OCI-LY7 (cell line): ENCODE data around the gene PGA4. TPM values are rescaled to one million over a fixed set of nuclear protein-coding genes. Genes with fewer than 3 reads are reported as not detected.
"Not testable (repeated sequence)": the region's sequence is repeated elsewhere in the genome, so short reads cannot be mapped to it uniquely, and the experiment has no call there.

Experiments
- BruUV-seq: library from RNA; stranded (reverse); fragments of 400-500 nt; replicated peaks from 2 replicates; lab custom pipeline; 2021; lab: Mats Ljungman, UMichigan
- CTCF ChIA-PET: fragments of 300-600 bp; sonication (Branson Sonifier 250); formaldehyde crosslinking; loops from one replicate; lab custom pipeline; 2022; ENCODE audit warnings: antibody characterized with exemption; ENCODE audit not compliant: unreplicated experiment; lab: Charles Lee
- POLR2A ChIA-PET: fragments of 300-600 bp; sonication (Branson Sonifier 250); formaldehyde crosslinking; loops from one replicate; lab custom pipeline; 2022; ENCODE audit warnings: antibody characterized with exemption; lab: Charles Lee
- DNase-seq: peaks from one replicate; pipeline ENCODE4 v3.0.0-alpha.2; 2015; ENCODE audit warnings: low spot score
- H2AFZ ChIP-seq: fragments of 200-600 bp; sonication (generic), shearing (Covaris generic); 2 replicates; pipeline ENCODE4 v1.6.1; 2014; ENCODE audit warnings: mild to moderate bottlenecking, antibody characterized with exemption, low read length, moderate library complexity
- H3K27ac ChIP-seq: fragments of 200-600 bp; sonication (generic); 2 replicates; pipeline ENCODE4 v1.5.1; 2014; ENCODE audit warnings: mixed run types, low read depth, mild to moderate bottlenecking, moderate library complexity, low read length, inconsistent platforms; ENCODE audit not compliant: poor library complexity, severe bottlenecking
- H3K36me3 ChIP-seq: fragments of 200-600 bp; sonication (generic); 2 replicates; pipeline ENCODE4 v1.6.1; 2014; ENCODE audit warnings: mild to moderate bottlenecking, antibody characterized with exemption, low read length, moderate library complexity, mixed read lengths; ENCODE audit not compliant: insufficient read depth
- H3K4me1 ChIP-seq: fragments of 200-600 bp; sonication (generic); 2 replicates; pipeline ENCODE4 v1.5.1; 2014; ENCODE audit warnings: mild to moderate bottlenecking, low read length; ENCODE audit not compliant: insufficient read depth, poor library complexity, severe bottlenecking
- H3K4me2 ChIP-seq: fragments of 200-600 bp; sonication (generic); 2 replicates; pipeline ENCODE4 v1.6.1; 2014; ENCODE audit warnings: mild to moderate bottlenecking, low read length
- H3K4me3 ChIP-seq: fragments of 200-600 bp; sonication (generic); 2 replicates; pipeline ENCODE4 v1.5.1; 2014; ENCODE audit warnings: mild to moderate bottlenecking, low read depth, low read length; ENCODE audit not compliant: poor library complexity, severe bottlenecking
- H3K79me2 ChIP-seq: fragments of 200-600 bp; sonication (generic); 2 replicates; pipeline ENCODE4 v1.6.1; 2016; ENCODE audit warnings: low read depth, mild to moderate bottlenecking, low read length, moderate library complexity, mixed read lengths; ENCODE audit not compliant: insufficient read depth
- H3K9me2 ChIP-seq: fragments of 200-600 bp; sonication (generic); 2 replicates; pipeline ENCODE4 v1.6.1; 2016; ENCODE audit warnings: mild to moderate bottlenecking, low read length, mixed read lengths; ENCODE audit not compliant: insufficient read depth
- H3K9me3 ChIP-seq: fragments of 200-600 bp; sonication (generic); 2 replicates; pipeline ENCODE4 v1.6.1; 2014; ENCODE audit warnings: mild to moderate bottlenecking, mixed run types, low read length, mixed read lengths
- H4K20me1 ChIP-seq: fragments of 200-600 bp; sonication (generic); 2 replicates; pipeline ENCODE4 v1.6.1; 2014; ENCODE audit warnings: mild to moderate bottlenecking, antibody characterized with exemption, low read length, moderate library complexity, mixed read lengths; ENCODE audit not compliant: insufficient read depth
- EZH2phosphoT487 ChIP-seq: fragments of 200-600 bp; sonication (generic); IDR thresholded peaks from 2 replicates; pipeline ENCODE4 v1.6.1; 2018; ENCODE audit warnings: low read depth, borderline replicate concordance, mild to moderate bottlenecking, mixed run types, antibody characterized with exemption, low read length, moderate library complexity, mixed read lengths
- intact Hi-C: fragments of 100-400 bp; cut with micrococcal nuclease; formaldehyde crosslinking; loops from one replicate; pipeline ENCODE4 v1.10.0; 2022; ENCODE audit not compliant: unreplicated experiment
- total RNA-seq, 2 experiments: library from RNA; depleted of rRNA in 1 of 2; stranded (reverse); fragments of >200 nt in 1 of 2; shearing (Covaris generic) in 1 of 2; gene quantifications; 2 replicates each; pipeline ENCODE4 v1.2.3, GENCODE V29; 2014 to 2022
- TF ChIP-seq, protein P1 (sequence below): fragments of 200-600 bp; sonication (generic); conservative IDR thresholded peaks from 2 replicates; pipeline ENCODE4 v1.5.1; 2014; ENCODE audit warnings: mild to moderate bottlenecking, antibody characterized with exemption, low read length, moderate library complexity, mixed read lengths

Gene PGA4
- total RNA-seq, 2 experiments from 2014 or later, result not detected

DNA sequence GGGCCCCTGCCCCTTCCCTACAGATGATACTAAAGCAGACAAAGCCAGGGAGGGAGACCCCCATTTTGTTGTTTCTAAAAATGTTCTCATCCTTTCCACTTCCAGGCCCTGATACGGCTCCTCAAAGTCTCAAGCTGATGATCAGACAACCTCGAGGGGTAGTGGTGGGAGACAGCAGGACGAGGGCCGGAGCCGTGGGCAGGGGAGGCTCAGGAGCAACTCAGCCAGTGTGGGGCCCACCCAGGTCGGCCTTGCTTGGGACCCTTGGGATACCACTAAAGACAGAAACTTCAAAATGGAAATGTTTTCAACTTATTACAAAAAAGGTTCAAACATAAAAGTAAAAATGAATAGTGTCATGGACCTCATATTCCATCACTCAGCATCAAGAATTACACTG, 45.7 kb upstream of the PGA4 start:
- intact Hi-C loops, result no loop called here
- Histone ChIP-seq H3K36me3 (no peaks in the 10 kb centered on the region), H3K79me2 (no peaks in the 10 kb centered on the region), H3K9me2 (no peaks in the 10 kb centered on the region), H3K9me3 (no peaks in the 10 kb centered on the region), H4K20me1 (no peaks in the 10 kb centered on the region), H3K4me1 (no peaks in the 10 kb centered on the region), H3K27ac (no peak overlapping the region), H3K4me3 (no peak overlapping the region), H2AFZ (no peak overlapping the region), H3K4me2 (no peak overlapping the region)
- no peak for DNase-seq
- BruUV-seq, result no TSS peak
- ChIA-PET POLR2A (no interaction called here), CTCF (no interaction called here)
- TF ChIP-seq, protein P1, sequence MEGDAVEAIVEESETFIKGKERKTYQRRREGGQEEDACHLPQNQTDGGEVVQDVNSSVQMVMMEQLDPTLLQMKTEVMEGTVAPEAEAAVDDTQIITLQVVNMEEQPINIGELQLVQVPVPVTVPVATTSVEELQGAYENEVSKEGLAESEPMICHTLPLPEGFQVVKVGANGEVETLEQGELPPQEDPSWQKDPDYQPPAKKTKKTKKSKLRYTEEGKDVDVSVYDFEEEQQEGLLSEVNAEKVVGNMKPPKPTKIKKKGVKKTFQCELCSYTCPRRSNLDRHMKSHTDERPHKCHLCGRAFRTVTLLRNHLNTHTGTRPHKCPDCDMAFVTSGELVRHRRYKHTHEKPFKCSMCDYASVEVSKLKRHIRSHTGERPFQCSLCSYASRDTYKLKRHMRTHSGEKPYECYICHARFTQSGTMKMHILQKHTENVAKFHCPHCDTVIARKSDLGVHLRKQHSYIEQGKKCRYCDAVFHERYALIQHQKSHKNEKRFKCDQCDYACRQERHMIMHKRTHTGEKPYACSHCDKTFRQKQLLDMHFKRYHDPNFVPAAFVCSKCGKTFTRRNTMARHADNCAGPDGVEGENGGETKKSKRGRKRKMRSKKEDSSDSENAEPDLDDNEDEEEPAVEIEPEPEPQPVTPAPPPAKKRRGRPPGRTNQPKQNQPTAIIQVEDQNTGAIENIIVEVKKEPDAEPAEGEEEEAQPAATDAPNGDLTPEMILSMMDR, result no peak
- TF ChIP-seq EZH2phosphoT487, result no peak

DNA sequence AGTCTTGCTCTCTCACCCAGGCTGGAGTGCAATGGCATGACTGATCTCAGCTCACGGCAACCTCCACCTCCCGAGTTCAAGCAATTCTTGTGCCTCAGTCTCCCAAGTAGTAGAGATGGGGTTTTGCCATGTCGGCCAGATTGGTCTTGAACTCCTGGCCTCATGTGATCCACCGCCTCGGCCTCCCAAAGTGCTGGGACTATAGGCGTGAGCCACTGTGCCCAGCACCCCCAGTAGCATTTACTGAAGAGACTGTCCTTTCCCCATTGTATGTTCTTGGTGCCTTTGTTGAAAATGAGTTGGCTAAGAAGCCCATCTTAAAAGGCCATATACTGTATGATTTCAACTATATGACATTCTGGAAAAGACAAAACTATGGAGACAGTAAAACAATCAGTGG, 41.9 kb upstream of the PGA4 start:
- DNase-seq, H3K9me2 ChIP-seq, H2AFZ ChIP-seq, H3K27ac ChIP-seq, BruUV-seq, H3K9me3 ChIP-seq, CTCF ChIA-PET, H3K4me2 ChIP-seq, H4K20me1 ChIP-seq, H3K4me3 ChIP-seq, POLR2A ChIA-PET, H3K4me1 ChIP-seq, intact Hi-C loops, H3K79me2 ChIP-seq, H3K36me3 ChIP-seq: not testable (repeated sequence)

DNA sequence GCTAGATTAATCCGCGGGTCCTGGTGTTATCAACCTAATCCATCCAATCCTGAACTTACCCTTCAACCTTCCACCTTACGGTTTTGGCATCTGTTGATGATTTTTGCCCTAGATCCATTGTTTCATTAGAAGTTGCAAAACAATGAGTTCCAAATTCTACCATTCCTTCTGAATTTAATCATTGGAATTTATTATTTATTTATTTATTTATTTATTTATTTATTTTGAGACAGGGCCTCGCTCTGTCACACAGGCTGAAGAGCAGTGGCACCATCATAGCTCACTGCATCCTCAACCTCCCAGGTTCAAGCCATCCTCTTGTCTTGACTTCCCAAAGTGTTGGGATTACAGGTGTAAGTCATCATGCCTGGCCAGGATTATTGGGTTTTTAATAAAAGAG, 40.7 kb upstream of the PGA4 start:
- POLR2A ChIA-PET, result no interaction called here
- H3K4me2 ChIP-seq, result no peak overlapping the region
- no peaks in the 10 kb centered on the region for H3K79me2 ChIP-seq
- no peak overlapping the region for H2AFZ ChIP-seq
- no TSS peak for BruUV-seq
- no peak for DNase-seq
- no peak overlapping the region for H3K4me3 ChIP-seq
- TF ChIP-seq, protein P1, result no peak
- TF ChIP-seq EZH2phosphoT487, result no peak
- no peaks in the 10 kb centered on the region for H3K9me2 ChIP-seq
- H3K27ac ChIP-seq, result no peak overlapping the region
- no peaks in the 10 kb centered on the region for H4K20me1 ChIP-seq
- H3K4me1 ChIP-seq, result no peaks in the 10 kb centered on the region
- no peaks in the 10 kb centered on the region for H3K9me3 ChIP-seq
- intact Hi-C loops, result no loop called here
- CTCF ChIA-PET, result no interaction called here
- H3K36me3 ChIP-seq, result no peaks in the 10 kb centered on the region
